Uterus (tissue), 4 donors: ENCODE measurements around the gene EHMT1. TPM values are rescaled to one million over a fixed set of nuclear protein-coding genes. Genes with fewer than 3 reads are reported as not detected.

Source experiments
- DNase-seq, 2 donors: peaks; one replicate each; pipeline ENCODE4 v3.0.0-alpha.2; 2019 to 2020
- H3K27ac ChIP-seq, 2 donors: fragments of 200-600 bp; sonication (generic); 1 replicate in 1 of 2; 2 replicates in 1 of 2; pipeline ENCODE4 v1.5.1; 2016 to 2018
- H3K27me3 ChIP-seq, 2 donors: fragments of 200-600 bp; sonication (generic); one replicate each; pipeline ENCODE4 v1.5.1; 2018 to 2019; ENCODE audit warnings: control low read depth in 1 of 2
- H3K36me3 ChIP-seq, 2 donors: fragments of 200-600 bp; sonication (generic); one replicate each; pipeline ENCODE4 v1.5.1; 2019; ENCODE audit warnings: control low read depth in 1 of 2
- H3K4me1 ChIP-seq, 2 donors: fragments of 200-600 bp; sonication (generic); one replicate each; pipeline ENCODE4 v1.5.1; 2018 to 2019; ENCODE audit warnings: control low read depth in 1 of 2
- H3K4me3 ChIP-seq, 2 donors: fragments of 200-600 bp; sonication (generic); 1 replicate in 1 of 2; 2 replicates in 1 of 2; pipeline ENCODE4 v1.5.1; 2018 to 2019; ENCODE audit warnings: mild to moderate bottlenecking in 1 of 2
- H3K9me3 ChIP-seq, 2 donors: fragments of 200-600 bp; sonication (generic); one replicate each; pipeline ENCODE4 v1.5.1; 2019; ENCODE audit warnings: control low read depth in 1 of 2
- CTCF ChIP-seq, 4 experiments: fragments of 200-600 bp in 2 of 4; fragments of 450-650 bp in 2 of 4; sonication (generic) in 2 of 4; IDR thresholded peaks; one replicate each; pipeline ENCODE4 v1.5.1; 2016 to 2019; ENCODE audit warnings: antibody characterized with exemption in 4 of 4, mild to moderate bottlenecking in 2 of 4, moderate library complexity in 1 of 4
- POLR2A ChIP-seq, 2 donors: fragments of 450-650 bp; IDR thresholded peaks; one replicate each; pipeline ENCODE4 v1.6.1; 2016; ENCODE audit warnings: antibody characterized with exemption in 2 of 2, mild to moderate bottlenecking in 1 of 2, moderate library complexity in 1 of 2
- intact Hi-C: fragments of 100-400 bp; cut with DNase I; formaldehyde crosslinking; loops from one replicate; pipeline ENCODE4 v1.15.1; 2023; ENCODE audit warnings: low total_unique reads
- total RNA-seq, 4 donors: library from RNA; depleted of rRNA in 3 of 4; stranded (reverse); fragments of >200 nt in 3 of 4; gene quantifications; one replicate each; pipeline versions ENCODE4 v1.1.0 to v1.2.4, GENCODE V29; 2014 to 2023
- donor health status: DM: yes; HTN: yes; CAD: no.

Gene EHMT1
- total RNA-seq, 4 donors from 2014 or later: 32.6 to 109 (median 74.9) TPM

- no peak for DNase-seq
- TF ChIP-seq CTCF (IDR thresholded peaks at IDR 0.05): no peak
- no peaks in the 10 kb centered on the region for H3K27me3 ChIP-seq
- no peaks in the 10 kb centered on the region for H3K36me3 ChIP-seq
- H3K9me3 ChIP-seq: no peaks in the 10 kb centered on the region
- peaks cover 0 to 11% of the 10 kb centered on the region in 2 donors for H3K4me1 ChIP-seq
- intact Hi-C loops: no loop called here
- no peak overlapping the region for H3K4me3 ChIP-seq
- H3K27ac ChIP-seq: no peak overlapping the region
These were observed 59.4 kb downstream of the EHMT1 start for GRCh38 chr9:137678202-137678601.

- H3K9me3 ChIP-seq: no peaks in the 10 kb centered on the region
- DNase-seq: no peak
- H3K36me3 ChIP-seq: no peaks in the 10 kb centered on the region
- H3K4me1 ChIP-seq: peaks cover 0 to 7% of the 10 kb centered on the region in 2 donors
- H3K4me3 ChIP-seq: no peak overlapping the region
- no peak for TF ChIP-seq CTCF (IDR thresholded peaks at IDR 0.05)
- no peak for TF ChIP-seq POLR2A (IDR thresholded peaks at IDR 0.05)
- no peak overlapping the region for H3K27ac ChIP-seq
- intact Hi-C loops: no loop called here
- H3K27me3 ChIP-seq: no peaks in the 10 kb centered on the region
These were observed 60.4 kb downstream of the EHMT1 start for GRCh38 chr9:137679249-137679648.

- no peak for DNase-seq
- H3K4me1 ChIP-seq: peaks cover 0 to 6% of the 10 kb centered on the region in 2 donors
- H3K4me3 ChIP-seq: no peak overlapping the region
- no peaks in the 10 kb centered on the region for H3K36me3 ChIP-seq
- H3K27me3 ChIP-seq: no peaks in the 10 kb centered on the region
- H3K9me3 ChIP-seq: no peaks in the 10 kb centered on the region
- TF ChIP-seq CTCF (IDR thresholded peaks at IDR 0.05) (no peak), POLR2A (IDR thresholded peaks at IDR 0.05) (no peak)
- H3K27ac ChIP-seq: no peak overlapping the region
- intact Hi-C loops: no loop called here
These were observed 61.0 kb downstream of the EHMT1 start for GRCh38 chr9:137679695-137680305.

DNA sequence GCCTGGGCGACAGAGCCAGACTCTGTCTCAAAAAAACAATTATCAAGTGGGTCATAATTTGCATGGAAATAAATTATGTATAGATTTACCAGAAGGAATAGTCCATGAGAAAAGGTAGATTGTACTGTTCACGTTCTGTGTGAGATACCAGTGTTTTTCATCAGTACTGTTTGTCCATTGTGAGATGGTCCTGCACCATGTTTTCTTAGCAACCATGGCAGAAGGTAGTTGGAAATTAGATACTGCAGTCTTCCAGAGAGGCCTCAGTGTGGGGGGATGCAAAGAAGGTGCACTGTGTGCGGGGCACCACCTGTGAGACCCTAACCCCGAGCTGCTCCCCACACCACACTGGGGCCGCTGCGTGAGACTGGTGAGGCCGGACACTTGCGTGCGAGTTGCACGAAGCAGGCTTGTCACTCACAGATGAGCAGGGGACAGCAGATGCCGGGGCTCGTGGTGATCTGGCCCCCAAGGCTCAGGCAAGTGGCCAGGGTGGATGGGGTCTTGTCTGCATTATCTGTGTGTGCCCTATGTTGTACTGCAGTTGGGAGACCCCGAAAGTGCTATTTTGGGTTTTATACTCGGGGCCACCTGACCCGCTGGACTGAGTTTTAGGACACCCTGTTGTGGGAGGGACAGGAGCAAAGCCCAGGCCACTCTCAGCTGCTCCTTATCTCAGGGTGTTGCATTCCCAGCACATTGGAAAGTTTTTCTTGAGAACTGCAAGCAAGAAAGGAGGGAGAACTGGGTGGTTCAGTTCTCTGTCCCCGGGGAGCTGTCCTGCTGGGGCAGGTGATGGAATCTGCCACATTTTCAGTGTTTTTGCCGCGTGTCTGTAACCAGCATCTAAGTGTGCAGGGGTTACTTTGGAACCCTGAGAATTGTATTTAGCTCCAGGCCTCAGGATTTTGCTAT, 61.9 kb downstream of the EHMT1 start:
- Histone ChIP-seq H3K36me3 (no peaks in the 10 kb centered on the region), H3K27ac (no peak overlapping the region), H3K4me3 (no peak overlapping the region), H3K27me3 (no peaks in the 10 kb centered on the region), H3K9me3 (no peaks in the 10 kb centered on the region), H3K4me1 (peaks cover 0 to 6% of the 10 kb centered on the region in 2 donors)
- TF ChIP-seq CTCF (IDR thresholded peaks at IDR 0.05) (no peak), POLR2A (IDR thresholded peaks at IDR 0.05) (no peak)
- DNase-seq: no peak
- intact Hi-C loops: no loop called here
